ENCODE measurements around the gene RGS9. TPM values are rescaled to one million over a fixed set of nuclear protein-coding genes. Genes with fewer than 3 reads are reported as not detected.

RGS9 gene
- total and polyA plus RNA-seq, 10 of the 15 experiments (the other 5 are each of a cell fraction or from before 2014, with no cell fraction given): 1.1 to 10.6 (median 5.6) TPM

GRCh38 chr17:65103896-65104295 is 33.3 kb upstream of the RGS9 start:
- FAIRE-seq: no peak
- H3K27ac ChIP-seq (ENCODE audit: control insufficient read depth, insufficient read depth): no peak overlapping the region
- no peak overlapping the region for H3K4me2 ChIP-seq (ENCODE audit: control insufficient read depth, insufficient read depth)
- intact Hi-C loops (cut with micrococcal nuclease; ENCODE audit: unreplicated experiment): no loop called here
- no peak for DNase-seq (ENCODE audit: low read depth, low spot score)
- ATAC-seq: no peak
- no peaks in the 10 kb centered on the region for H3K36me3 ChIP-seq (ENCODE audit: control insufficient read depth in 2 of 2, insufficient read depth in 2 of 2, low read length in 1 of 2)
- 32% methylated on average over 5 of the region's 5 CpGs for WGBS (ENCODE audit: insufficient coverage, insufficient replicate concordance, low lambda C conversion rate, missing lambda C conversion rate)
- no peak overlapping the region for H3K4me3 ChIP-seq
- no peaks in the 10 kb centered on the region for H3K27me3 ChIP-seq (replicated peaks in 1 of 2; ENCODE audit: control insufficient read depth in 2 of 2, insufficient read depth in 2 of 2, low read length in 1 of 2)
- ChIA-PET POLR2A (interaction anchor here (0.9 kb wide), 1 partner anchor 31 kb away, joined by 3 read pairs; no protein-coding TSS in a partner anchor), CTCF (interaction anchor here (0.8 to 4.0 kb wide), 4 partner anchors 94 to 1062 kb away, joined by 3 to 21 read pairs (median 4); no protein-coding TSS in a partner anchor), SMC1A (ENCODE audit: uncharacterized antibody, unreplicated experiment) (interaction anchor here (0.6 to 6.4 kb wide), 2 partner anchors 24 to 140 kb away, joined by 3 to 60 read pairs; no protein-coding TSS in a partner anchor), RAD21 (ENCODE audit: unreplicated experiment) (interaction anchor here (1.2 kb wide), 1 partner anchor 326 kb away, joined by 3 read pairs; no protein-coding TSS in a partner anchor)
- in situ Hi-C loops (cut with MboI): loop anchor here (5.0 kb wide), 1 partner anchor 142 kb away; no protein-coding TSS in a partner anchor
- BruUV-seq (replicated peaks): no TSS peak
- peaks cover 12% of the 10 kb centered on the region for H3K4me1 ChIP-seq (ENCODE audit: control insufficient read depth, insufficient read depth, low read length)
- no peaks in the 10 kb centered on the region for H3K79me2 ChIP-seq (ENCODE audit: control insufficient read depth, insufficient read depth, low read length)
- H4K20me1 ChIP-seq (ENCODE audit: control insufficient read depth, insufficient read depth): no peaks in the 10 kb centered on the region
- H3K9me3 ChIP-seq (replicated peaks; ENCODE audit: control insufficient read depth, insufficient read depth, low read length): no peaks in the 10 kb centered on the region
- TF ChIP-seq TCF3 (IDR thresholded peaks at IDR 0.05; ENCODE audit: borderline replicate concordance, insufficient read depth, low read depth, low read length) (no peak), IRF4 (IDR thresholded peaks at IDR 0.05; ENCODE audit: low read depth, low read length) (no peak), SREBF2 (IDR thresholded peaks at IDR 0.05; ENCODE audit: low read length) (no peak), ZNF687 (IDR thresholded peaks at IDR 0.05) (no peak), POU2F2 (IDR thresholded peaks at IDR 0.05; ENCODE audit: borderline replicate concordance, low read depth, low read length) (no peak), MEF2A (IDR thresholded peaks at IDR 0.05; ENCODE audit: insufficient read depth, low read depth, low read length) (no peak), CBX3 (IDR thresholded peaks at IDR 0.05; ENCODE audit: borderline replicate concordance, low read depth) (no peak)
- H3K9ac ChIP-seq (ENCODE audit: control insufficient read depth, insufficient read depth, low read length): no peak overlapping the region
- no peak overlapping the region for H2AFZ ChIP-seq (ENCODE audit: control insufficient read depth, low read depth, low read length)

Data from GM12878 (cell line).